H9 (cell line): ENCODE measurements around the gene PLEKHM3. TPM values are rescaled to one million over a fixed set of nuclear protein-coding genes. Genes with fewer than 3 reads are reported as not detected.

Experiments used
- DNase-seq: peaks from one replicate; pipeline ENCODE4 v3.0.0-alpha.2; 2017
- H2AFZ ChIP-seq: one replicate; pipeline ENCODE4 v1.6.1; 2013; ENCODE audit warnings: mild to moderate bottlenecking, low read length, control low read depth, moderate library complexity
- H2AK5ac ChIP-seq: 2 replicates; pipeline ENCODE4 v1.6.1; 2013; ENCODE audit warnings: low read length, control low read depth, mixed read lengths; ENCODE audit not compliant: insufficient read length
- H2BK120ac ChIP-seq: one replicate; pipeline ENCODE4 v1.6.1; 2013; ENCODE audit warnings: low read depth, mild to moderate bottlenecking, low read length, control low read depth, inconsistent platforms; ENCODE audit not compliant: poor library complexity, severe bottlenecking
- H2BK12ac ChIP-seq: 2 replicates; pipeline ENCODE4 v1.6.1; 2013; ENCODE audit warnings: low read length, control low read depth, mixed read lengths, low read depth; ENCODE audit not compliant: insufficient read length
- H2BK15ac ChIP-seq: 2 replicates; pipeline ENCODE4 v1.6.1; 2013; ENCODE audit warnings: low read depth, low read length, control low read depth
- H2BK20ac ChIP-seq: one replicate; pipeline ENCODE4 v1.6.1; 2013; ENCODE audit warnings: low read depth, mild to moderate bottlenecking, low read length, control low read depth, inconsistent platforms; ENCODE audit not compliant: poor library complexity, severe bottlenecking
- H2BK5ac ChIP-seq: 2 replicates; pipeline ENCODE4 v1.6.1; 2013; ENCODE audit warnings: low read length, control low read depth, mixed read lengths; ENCODE audit not compliant: insufficient read length
- H3K14ac ChIP-seq: 2 replicates; pipeline ENCODE4 v1.6.1; 2013; ENCODE audit warnings: low read length, control low read depth; ENCODE audit not compliant: insufficient read depth
- H3K18ac ChIP-seq: 2 replicates; pipeline ENCODE4 v1.6.1; 2013; ENCODE audit warnings: low read depth, mild to moderate bottlenecking, mixed read lengths, low read length, control low read depth; ENCODE audit not compliant: insufficient read length
- H3K23ac ChIP-seq: 2 replicates; pipeline ENCODE4 v1.6.1; 2013; ENCODE audit warnings: low read length, control low read depth, mixed read lengths, low read depth; ENCODE audit not compliant: insufficient read length
- H3K23me2 ChIP-seq: 2 replicates; pipeline ENCODE4 v1.6.1; 2013; ENCODE audit warnings: low read depth, mild to moderate bottlenecking, mixed read lengths, low read length, control low read depth; ENCODE audit not compliant: insufficient read length, poor library complexity, severe bottlenecking
- H3K27ac ChIP-seq: 2 replicates; pipeline ENCODE4 v1.5.1; 2013; ENCODE audit warnings: low read length, control low read depth, mixed read lengths, low read depth; ENCODE audit not compliant: insufficient read length
- H3K27me3 ChIP-seq: 2 replicates; pipeline ENCODE4 v1.6.1; 2013; ENCODE audit warnings: low read length, control low read depth, inconsistent platforms; ENCODE audit not compliant: insufficient read depth
- H3K4ac ChIP-seq: 2 replicates; pipeline ENCODE4 v1.6.1; 2013; ENCODE audit warnings: low read depth, mild to moderate bottlenecking, control low read depth, inconsistent platforms, low read length, moderate library complexity
- H3K4me1 ChIP-seq: 2 replicates; pipeline ENCODE4 v1.6.1; 2013; ENCODE audit warnings: low read length, control low read depth, inconsistent platforms; ENCODE audit not compliant: insufficient read depth
- H3K4me2 ChIP-seq: 2 replicates; pipeline ENCODE4 v1.6.1; 2013; ENCODE audit warnings: low read length, control low read depth, mixed read lengths; ENCODE audit not compliant: insufficient read length, insufficient read depth
- H3K56ac ChIP-seq: 2 replicates; pipeline ENCODE4 v1.6.1; 2013; ENCODE audit warnings: low read depth, mild to moderate bottlenecking, mixed read lengths, low read length, control low read depth; ENCODE audit not compliant: insufficient read length
- H3K79me1 ChIP-seq: 2 replicates; pipeline ENCODE4 v1.6.1; 2013; ENCODE audit warnings: low read depth, mild to moderate bottlenecking, moderate library complexity, low read length, control low read depth, inconsistent platforms; ENCODE audit not compliant: insufficient read depth, poor library complexity, severe bottlenecking
- H3K79me2 ChIP-seq: 2 replicates; pipeline ENCODE4 v1.6.1; 2013; ENCODE audit warnings: low read length, control low read depth, inconsistent platforms; ENCODE audit not compliant: insufficient read depth
- H3K9ac ChIP-seq: 2 replicates; pipeline ENCODE4 v1.6.1; 2013; ENCODE audit warnings: low read length, control low read depth, mixed read lengths; ENCODE audit not compliant: insufficient read length; ENCODE audit errors: extremely low read depth
- H3K9me3 ChIP-seq: one replicate; pipeline ENCODE4 v1.6.1; 2013; ENCODE audit warnings: low read depth, low read length, inconsistent platforms; ENCODE audit not compliant: control insufficient read depth
- H3T11ph ChIP-seq: one replicate; pipeline ENCODE4 v1.6.1; 2013; ENCODE audit warnings: mild to moderate bottlenecking, low read length, control low read depth, inconsistent platforms
- H4K20me1 ChIP-seq: one replicate; pipeline ENCODE4 v1.6.1; 2013; ENCODE audit not compliant: control insufficient read depth, insufficient read length, insufficient read depth
- H4K5ac ChIP-seq: 2 replicates; pipeline ENCODE4 v1.6.1; 2013; ENCODE audit warnings: low read depth, mild to moderate bottlenecking, mixed read lengths, low read length, control low read depth; ENCODE audit not compliant: insufficient read length
- H4K8ac ChIP-seq: replicated peaks from 2 replicates; pipeline ENCODE4 v1.6.1; 2013; ENCODE audit warnings: low read length, control low read depth, mixed read lengths, low read depth; ENCODE audit not compliant: insufficient read length
- H4K91ac ChIP-seq: 2 replicates; pipeline ENCODE4 v1.6.1; 2013; ENCODE audit warnings: low read depth, mild to moderate bottlenecking, moderate library complexity, mixed read lengths, low read length, control low read depth; ENCODE audit not compliant: insufficient read length
- H3K27ac Mint-ChIP-seq, 3 experiments: 2 replicates in 2 of 3; 3 replicates in 1 of 3; pipeline ENCODE4 v1.8.0; 2020 to 2021; ENCODE audit warnings: mixed read lengths in 3 of 3, mild to moderate bottlenecking in 1 of 3, moderate library complexity in 1 of 3
- H3K27me3 Mint-ChIP-seq: 2 replicates; pipeline ENCODE4 v1.8.0; 2021; ENCODE audit warnings: low read depth, mild to moderate bottlenecking, moderate library complexity, mixed read lengths
- H3K36me3 Mint-ChIP-seq, 3 experiments: 2 replicates in 2 of 3; 3 replicates in 1 of 3; pipeline ENCODE4 v1.8.0; 2020 to 2021; ENCODE audit warnings: low read depth in 3 of 3, mixed read lengths in 3 of 3; ENCODE audit not compliant: insufficient read depth in 1 of 3
- H3K4me1 Mint-ChIP-seq, 2 experiments: 2 replicates each; pipeline ENCODE4 v1.8.0; 2020; ENCODE audit warnings: mixed read lengths in 2 of 2
- H3K4me3 Mint-ChIP-seq, 2 experiments: 2 replicates in 1 of 2; 3 replicates in 1 of 2; pipeline ENCODE4 v1.8.0; 2020 to 2021; ENCODE audit warnings: mild to moderate bottlenecking in 2 of 2, mixed read lengths in 2 of 2, moderate library complexity in 1 of 2
- H3K9me3 Mint-ChIP-seq, 2 experiments: 2 replicates in 1 of 2; 3 replicates in 1 of 2; pipeline ENCODE4 v1.8.0; 2020; ENCODE audit warnings: mild to moderate bottlenecking in 2 of 2, mixed read lengths in 2 of 2, moderate library complexity in 1 of 2
- total RNA-seq: library from RNA; stranded (reverse); gene quantifications from 2 replicates; pipeline ENCODE4 v1.2.1, GENCODE V29; 2021
- TF ChIP-seq, protein P1 (sequence below): fragments of 200-600 bp; sonication (generic); conservative IDR thresholded peaks from 3 replicates; pipeline ENCODE4 v1.8.0; 2021; ENCODE audit warnings: antibody characterized with exemption, mild to moderate bottlenecking

Gene PLEKHM3
- total RNA-seq, 1 experiment from 2014 or later = 7.5 TPM

DNA sequence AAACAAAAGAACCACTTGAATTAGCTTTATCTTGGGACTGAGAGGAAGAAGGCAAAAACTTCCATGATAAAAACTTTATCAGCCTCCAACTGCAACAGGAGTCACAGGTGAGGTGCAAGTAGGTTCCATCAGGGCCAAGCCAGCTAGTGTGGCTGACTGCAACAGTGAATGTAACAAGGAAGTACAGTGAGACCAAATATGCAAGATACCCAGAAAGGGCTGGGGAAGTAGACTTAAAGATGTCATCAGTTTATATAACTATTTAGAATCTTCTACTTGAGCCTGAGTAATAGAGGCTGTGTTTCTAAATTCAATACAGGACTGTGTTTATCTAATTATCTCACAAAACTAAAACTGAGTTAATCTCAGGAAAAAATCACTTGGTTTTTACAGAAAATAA, 14.8 kb downstream of the PLEKHM3 start:
- peaks cover 3% of the 10 kb centered on the region; the same call in 1 of the 2 replicates for H3K4me1 ChIP-seq
- H3K4me3 Mint-ChIP-seq = no peak overlapping the region
- no peaks in the 10 kb centered on the region for H3K27me3 ChIP-seq
- H3K9ac ChIP-seq = no peak overlapping the region
- no peak overlapping the region for H3T11ph ChIP-seq
- no peak for DNase-seq
- H3K9me3 ChIP-seq = no peaks in the 10 kb centered on the region
- H3K23me2 ChIP-seq = no peaks in the 10 kb centered on the region
- H3K79me1 ChIP-seq = no peaks in the 10 kb centered on the region
- H3K27ac Mint-ChIP-seq = no peak overlapping the region
- TF ChIP-seq, protein P1, sequence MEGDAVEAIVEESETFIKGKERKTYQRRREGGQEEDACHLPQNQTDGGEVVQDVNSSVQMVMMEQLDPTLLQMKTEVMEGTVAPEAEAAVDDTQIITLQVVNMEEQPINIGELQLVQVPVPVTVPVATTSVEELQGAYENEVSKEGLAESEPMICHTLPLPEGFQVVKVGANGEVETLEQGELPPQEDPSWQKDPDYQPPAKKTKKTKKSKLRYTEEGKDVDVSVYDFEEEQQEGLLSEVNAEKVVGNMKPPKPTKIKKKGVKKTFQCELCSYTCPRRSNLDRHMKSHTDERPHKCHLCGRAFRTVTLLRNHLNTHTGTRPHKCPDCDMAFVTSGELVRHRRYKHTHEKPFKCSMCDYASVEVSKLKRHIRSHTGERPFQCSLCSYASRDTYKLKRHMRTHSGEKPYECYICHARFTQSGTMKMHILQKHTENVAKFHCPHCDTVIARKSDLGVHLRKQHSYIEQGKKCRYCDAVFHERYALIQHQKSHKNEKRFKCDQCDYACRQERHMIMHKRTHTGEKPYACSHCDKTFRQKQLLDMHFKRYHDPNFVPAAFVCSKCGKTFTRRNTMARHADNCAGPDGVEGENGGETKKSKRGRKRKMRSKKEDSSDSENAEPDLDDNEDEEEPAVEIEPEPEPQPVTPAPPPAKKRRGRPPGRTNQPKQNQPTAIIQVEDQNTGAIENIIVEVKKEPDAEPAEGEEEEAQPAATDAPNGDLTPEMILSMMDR = no peak
- H3K4ac ChIP-seq = no peak overlapping the region
- H4K8ac ChIP-seq = no peak overlapping the region
- H2BK20ac ChIP-seq = no peak overlapping the region
- H3K4me1 Mint-ChIP-seq = peaks cover 20 to 26% of the 10 kb centered on the region in 2 experiments
- no peaks in the 10 kb centered on the region for H3K79me2 ChIP-seq
- H2BK12ac ChIP-seq = no peak overlapping the region
- no peak overlapping the region for H3K56ac ChIP-seq
- H3K14ac ChIP-seq = no peak overlapping the region
- H2BK5ac ChIP-seq = no peak overlapping the region
- no peak overlapping the region for H4K5ac ChIP-seq
- no peaks in the 10 kb centered on the region for H4K20me1 ChIP-seq
- H3K9me3 Mint-ChIP-seq = no peaks in the 10 kb centered on the region
- H2AFZ ChIP-seq = no peak overlapping the region
- no peak overlapping the region for H4K91ac ChIP-seq
- H3K4me2 ChIP-seq = no peak overlapping the region
- H3K18ac ChIP-seq = no peak overlapping the region
- no peak overlapping the region for H3K23ac ChIP-seq
- H2BK120ac ChIP-seq = no peak overlapping the region
- H3K36me3 Mint-ChIP-seq = peaks cover 0 to 2% (median 0%) of the 10 kb centered on the region in 3 experiments; a peak in 3 of 7 replicates
- no peak overlapping the region for H2AK5ac ChIP-seq
- H3K27me3 Mint-ChIP-seq = no peaks in the 10 kb centered on the region
- H3K27ac ChIP-seq = no peak overlapping the region
- H2BK15ac ChIP-seq = no peak overlapping the region
